Stimulated activated CD4-positive, alpha-beta T cell treated with anti-CD3 and anti-CD28 coated beads, Interleukin-4, amount 100 ng/mL, for 1 hour (primary cell): Measurements from ENCODE around the gene KRT28.

ENCODE experiments used
- DNase-seq: peaks from one replicate; pipeline ENCODE4 v3.0.0-alpha.2; 2020

Gene KRT28, protein sequence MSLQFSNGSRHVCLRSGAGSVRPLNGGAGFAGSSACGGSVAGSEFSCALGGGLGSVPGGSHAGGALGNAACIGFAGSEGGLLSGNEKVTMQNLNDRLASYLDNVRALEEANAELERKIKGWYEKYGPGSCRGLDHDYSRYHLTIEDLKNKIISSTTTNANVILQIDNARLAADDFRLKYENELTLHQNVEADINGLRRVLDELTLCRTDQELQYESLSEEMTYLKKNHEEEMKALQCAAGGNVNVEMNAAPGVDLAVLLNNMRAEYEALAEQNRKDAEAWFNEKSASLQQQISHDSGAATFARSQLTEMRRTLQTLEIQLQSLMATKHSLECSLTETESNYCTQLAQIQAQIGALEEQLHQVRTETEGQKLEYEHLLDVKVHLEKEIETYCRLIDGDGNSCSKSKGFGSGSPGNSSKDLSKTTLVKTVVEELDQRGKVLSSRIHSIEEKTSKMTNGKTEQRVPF

DNA sequence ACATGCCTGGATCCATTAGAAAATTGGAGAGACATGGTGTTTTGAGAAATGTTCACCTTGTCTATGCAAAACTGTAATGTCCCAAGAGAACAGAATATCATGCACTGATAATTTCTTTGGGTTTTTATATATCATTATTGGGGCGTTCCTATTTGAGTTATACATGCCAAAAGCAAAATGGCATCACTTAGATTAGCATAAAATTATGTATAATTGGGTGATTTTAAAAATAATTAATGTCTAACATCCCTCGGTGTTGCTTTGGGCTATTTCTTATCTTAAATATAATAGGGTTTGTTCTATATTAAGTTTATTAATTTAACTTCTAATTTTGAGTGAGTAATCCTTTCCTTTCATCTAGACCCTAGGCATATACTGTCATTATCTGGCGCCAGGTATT is at the start of gene KRT28:
Gene KRT28 (minus strand): TSS at position 101 of the 400 bp plus-strand sequence. CDS start 66 bp downstream, at position 35.
- no peak for DNase-seq

DNA sequence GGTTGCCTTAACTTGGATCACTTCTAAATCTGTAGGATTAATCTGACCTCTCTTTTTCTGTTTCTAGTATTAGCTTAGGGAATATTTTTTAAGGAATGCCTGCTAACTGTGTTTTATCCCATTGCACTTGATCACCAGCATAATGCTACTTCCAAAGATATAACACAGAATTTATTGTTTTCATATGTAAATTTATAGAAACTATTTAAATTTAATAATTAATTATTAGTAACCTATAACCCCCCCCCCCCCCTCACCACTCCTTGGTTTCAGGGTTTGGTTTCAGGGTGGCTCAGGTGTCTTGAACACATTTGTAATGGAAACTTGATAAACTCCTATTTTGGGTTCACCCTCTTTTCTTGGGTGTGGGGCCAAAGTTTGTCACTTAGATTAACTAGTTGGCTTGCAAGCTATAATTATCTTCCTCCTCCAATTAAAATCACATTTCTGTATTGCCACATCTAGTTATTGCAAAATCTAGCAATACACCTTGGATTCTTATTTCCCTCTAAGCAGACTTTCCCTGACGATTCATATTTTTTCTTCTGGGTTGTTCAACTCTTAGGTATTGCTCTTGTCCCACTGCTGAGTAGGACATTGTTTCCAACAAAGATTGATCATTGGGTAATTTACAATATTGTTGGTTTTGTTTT is 49.0 kb upstream of the KRT28 start:
- DNase-seq: no peak

DNA sequence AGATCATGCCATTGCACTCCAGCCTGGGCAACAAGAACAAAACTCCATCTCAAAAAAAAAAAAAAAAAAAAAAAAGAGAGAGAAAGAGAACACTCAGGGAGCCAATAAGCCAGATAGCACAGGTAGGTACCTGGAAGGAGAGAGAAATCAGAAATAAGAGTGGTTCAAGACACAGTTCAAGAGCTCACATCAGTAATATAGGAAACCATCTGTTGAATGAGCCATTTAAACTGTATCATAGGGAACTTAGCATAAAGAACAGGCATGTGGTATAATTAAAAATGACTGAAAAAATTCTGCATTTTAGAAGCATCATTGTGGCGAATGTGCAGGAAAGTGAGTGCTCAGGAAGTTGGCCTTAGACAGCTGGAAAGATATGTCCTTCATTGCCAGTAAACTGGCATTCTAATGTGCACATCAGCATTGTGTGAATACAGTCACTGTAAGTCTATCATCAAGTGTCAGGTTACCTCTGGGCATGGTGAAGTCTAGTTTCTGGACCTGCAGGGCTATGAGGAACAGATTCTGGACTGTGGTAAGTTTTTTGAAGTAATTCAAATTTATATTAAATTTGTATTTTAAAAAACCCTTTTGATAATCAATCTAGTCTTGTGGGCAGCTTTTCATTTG is 46.9 kb upstream of the KRT28 start:
- no peak for DNase-seq

DNA sequence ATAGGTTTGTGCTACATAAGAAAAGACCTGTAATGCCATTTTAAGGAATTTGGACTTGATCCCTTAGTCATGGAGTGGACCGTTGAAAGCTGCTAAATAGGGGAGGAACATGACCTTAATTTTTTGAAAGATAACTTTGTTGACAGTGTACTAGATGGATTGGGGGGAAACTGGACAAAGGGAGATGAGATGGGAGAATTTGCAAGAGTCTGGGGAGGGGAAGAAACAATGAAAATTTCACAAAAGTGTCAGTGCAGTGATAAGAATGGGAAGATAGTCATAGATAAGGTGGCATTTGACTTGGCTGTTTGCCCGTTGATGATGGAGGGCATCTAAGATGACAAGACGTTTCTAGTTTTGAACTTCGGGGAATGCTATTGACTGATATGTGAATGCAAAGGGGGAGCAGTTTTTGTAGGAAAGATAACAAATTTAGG is 44.9 kb upstream of the KRT28 start:
- no peak for DNase-seq

DNA sequence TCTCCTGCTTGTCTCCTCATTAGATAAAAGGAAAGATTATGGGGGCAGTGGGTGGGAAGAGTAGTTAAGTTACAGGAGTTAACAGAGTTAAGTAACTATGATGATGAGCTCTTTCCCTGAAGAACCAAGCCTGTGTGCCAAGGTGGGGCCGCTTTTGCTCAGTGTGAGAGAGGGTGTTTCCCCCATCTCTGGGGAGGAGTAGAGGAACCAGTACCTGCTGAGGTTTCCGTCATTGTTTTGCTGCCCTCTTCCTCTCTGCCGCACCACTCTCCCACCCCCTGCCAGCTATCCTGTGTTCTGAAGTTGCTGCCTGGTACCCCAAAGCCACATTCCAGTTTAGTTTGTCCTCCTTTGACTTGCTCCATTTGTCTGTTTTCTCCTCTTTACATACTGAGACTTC is 43.5 kb upstream of the KRT28 start:
- DNase-seq: no peak

DNA sequence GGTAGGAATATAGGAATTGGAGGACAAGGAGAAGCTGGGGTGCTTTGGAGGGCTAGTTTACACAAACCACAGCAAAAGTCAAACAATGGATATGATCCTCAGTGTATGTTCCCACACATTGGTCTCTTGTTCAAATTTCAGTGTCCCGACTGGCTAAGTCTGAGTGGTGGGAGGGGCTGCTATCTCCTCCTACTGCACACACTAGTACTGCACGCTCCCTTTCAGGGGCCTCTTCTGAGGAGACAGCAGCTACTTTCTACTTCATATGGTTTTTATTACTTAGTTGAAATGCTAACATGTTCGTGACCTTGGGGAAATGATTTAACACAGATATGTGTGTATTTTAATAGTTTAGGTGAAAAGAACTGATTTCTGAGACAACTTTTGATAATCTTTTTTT is 41.5 kb upstream of the KRT28 start:
- DNase-seq: no peak

DNA sequence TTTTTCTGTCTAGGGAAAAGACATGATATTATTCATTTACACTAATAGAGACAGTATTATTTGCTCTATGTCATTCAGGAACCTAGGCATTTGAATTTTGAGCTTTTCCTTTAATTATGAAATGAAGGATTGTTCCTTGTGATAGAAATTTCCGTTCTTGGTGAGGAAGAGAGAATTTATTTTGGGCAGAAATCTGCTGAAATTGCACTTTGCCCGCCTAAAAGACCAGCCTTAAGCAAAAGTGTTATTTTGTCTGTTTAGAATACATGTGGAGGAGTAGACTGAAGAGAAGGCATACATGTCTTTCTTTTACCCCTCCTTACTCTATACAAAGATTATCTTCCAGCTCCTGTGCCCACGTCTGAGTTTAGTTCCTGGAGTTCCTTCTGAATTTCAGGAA is 39.4 kb upstream of the KRT28 start:
- DNase-seq: no peak

DNA sequence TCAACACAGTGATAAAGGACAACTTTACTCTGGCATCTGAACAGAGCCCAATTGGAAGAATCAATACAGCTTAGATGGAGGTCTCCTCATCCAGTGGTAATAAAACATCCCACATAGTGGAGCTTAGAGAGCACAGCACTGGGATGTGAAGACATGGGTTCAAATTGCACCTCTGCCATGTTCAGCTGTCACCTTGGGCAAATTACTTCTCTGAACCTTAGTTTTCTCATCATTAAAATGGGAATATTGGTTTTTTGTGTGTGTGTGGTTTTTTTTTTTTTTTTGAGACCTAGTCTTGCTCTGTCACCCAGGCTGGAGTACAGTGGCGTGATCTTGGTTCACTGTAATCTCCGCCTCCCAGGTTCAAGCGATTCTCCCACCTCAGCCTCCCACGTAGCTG is 36.3 kb upstream of the KRT28 start:
- DNase-seq: no peak

DNA sequence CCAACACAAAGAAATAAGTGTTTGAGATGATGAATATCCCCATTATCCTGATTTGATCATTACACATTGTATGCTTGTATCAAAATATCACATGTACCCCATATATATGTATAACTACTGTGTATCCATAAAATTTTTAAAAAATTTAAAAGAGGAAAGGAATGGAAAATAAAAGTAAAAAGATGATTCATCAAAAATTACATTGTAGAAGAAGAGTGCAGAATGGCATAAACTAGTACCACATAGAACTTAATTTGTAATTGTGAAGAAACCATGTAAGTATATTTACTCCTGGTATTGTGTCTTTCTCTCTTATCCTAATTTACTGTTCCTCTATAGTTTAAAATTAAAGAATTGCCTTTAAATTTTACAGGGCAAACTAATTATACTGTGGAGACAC is 34.1 kb upstream of the KRT28 start:
- no peak for DNase-seq

DNA sequence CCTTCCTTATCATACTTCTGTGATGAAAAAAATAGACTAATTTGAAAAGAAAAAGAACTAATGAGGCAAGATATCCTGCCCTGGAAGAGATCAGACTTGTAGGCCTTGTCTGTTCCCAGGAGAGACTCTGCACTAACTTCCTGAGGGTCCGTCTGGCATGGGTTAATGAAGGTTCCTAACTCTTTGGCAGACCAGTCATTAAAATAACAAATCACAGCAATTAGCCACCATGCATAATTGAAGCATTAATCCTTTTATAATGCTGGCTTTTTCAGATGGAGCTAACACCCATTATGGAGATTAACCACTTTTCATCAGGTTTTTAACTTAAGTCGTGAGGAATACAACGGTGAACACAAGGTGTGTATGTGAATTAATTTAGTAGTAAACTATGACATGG is 33.1 kb upstream of the KRT28 start:
- no peak for DNase-seq

DNA sequence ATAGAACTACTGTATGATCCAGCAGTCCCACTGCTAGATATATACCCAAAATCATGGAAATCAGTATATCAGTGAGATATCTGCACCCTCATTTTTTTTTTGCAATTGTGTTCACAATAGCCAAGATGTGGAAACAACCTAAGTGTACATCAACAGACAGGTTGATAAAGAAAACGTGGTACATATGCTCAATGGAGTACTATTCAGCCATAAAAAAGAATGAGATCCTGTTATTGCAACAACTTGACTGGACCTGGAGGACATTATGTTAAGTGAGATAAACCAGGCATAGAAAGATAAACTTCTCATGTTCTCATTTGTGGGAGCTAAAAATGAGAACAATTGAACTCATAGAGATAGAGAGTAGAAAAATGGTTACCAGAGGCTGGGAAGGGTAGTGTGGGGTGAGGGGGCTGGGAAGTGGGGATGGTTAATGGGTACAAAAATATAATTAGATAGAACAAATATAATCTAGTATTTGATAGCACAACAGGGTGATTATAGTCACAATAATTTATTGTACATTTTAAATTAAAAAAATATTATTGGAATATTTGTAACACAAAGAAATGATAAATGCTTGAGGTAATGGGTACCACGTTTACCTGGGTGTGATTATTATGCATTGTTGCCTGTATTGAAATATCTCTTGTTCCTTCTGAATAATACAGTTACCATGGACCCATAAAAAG is 30.5 kb upstream of the KRT28 start:
- DNase-seq: no peak

DNA sequence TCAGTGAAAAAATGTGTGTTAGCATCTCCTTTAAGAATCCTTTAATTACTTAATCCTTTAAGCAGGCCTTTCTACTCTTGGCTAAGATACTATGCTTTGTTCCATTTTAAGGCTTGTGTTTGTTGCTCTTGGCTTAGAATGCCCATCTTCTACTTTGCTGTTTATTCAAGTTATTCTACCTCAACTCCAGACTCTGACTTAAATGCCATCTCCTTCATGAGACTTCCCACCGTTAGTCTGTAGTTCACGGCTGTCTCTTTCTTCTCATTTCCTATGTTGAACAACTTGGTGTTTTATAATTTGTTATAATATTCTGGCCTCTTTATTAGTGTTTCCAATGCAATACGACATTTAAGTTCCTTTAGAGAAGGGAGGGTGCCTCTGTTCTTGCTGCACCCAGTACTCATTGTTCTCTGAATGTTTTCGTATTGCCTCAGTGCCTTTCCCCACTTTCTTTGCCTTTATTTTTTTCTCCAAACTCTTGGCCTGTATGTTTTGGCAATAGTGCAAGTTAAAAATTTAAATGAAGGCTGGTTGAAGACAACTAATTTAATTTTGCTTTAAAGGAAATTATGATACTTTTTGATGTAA is 28.8 kb upstream of the KRT28 start:
- no peak for DNase-seq

DNA sequence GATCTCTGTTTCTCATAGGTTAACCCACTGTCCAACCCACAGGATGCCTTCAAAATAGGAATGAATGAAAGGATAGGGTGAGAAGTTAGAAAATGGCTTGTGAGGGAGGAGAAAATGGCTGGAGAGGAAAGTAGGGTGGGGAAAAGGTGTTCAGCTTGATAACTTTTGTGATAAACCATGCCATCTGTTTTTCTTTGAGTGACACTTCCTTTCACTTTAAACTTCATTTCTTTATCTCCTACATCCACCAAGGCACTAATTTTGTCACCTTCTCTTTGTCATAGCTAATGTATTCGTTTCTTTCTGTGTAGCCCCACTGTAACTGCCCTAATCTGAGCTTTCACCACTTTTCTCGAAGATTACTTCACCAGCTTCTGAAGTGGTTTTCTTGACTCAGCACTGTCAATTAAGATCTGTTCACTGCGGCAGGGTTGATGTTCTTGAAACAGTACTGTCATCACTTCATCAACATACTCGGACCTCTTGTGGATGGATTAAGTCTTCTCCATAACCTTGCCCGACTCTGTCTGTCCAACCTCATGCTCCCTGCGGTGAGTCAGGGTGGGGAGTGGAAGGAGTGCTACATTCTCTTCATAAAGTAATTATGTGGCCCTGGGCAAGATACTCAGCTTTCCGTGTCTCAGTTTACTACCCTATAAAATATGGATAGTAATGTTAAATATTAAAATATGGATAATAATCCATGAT is 28.1 kb upstream of the KRT28 start:
- no peak for DNase-seq

DNA sequence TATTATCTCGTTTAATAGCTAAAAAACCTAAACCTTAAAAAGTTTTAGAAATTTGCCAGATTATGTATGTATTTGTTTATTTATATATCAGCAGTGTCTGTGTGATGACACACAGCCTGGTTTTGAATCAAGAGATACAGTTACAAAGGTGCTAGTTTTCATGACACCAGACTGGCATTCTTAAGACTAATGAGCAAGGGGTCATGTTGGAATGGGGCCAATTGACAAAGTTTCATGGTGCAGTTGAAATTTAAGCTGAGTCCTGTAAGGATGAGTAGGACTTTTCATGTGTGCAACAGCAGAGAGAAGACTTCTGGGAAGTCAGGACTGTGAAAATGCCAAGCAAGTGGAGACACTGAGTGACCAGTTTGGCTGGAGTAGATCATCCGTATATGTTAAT is 25.8 kb upstream of the KRT28 start:
- DNase-seq: no peak

DNA sequence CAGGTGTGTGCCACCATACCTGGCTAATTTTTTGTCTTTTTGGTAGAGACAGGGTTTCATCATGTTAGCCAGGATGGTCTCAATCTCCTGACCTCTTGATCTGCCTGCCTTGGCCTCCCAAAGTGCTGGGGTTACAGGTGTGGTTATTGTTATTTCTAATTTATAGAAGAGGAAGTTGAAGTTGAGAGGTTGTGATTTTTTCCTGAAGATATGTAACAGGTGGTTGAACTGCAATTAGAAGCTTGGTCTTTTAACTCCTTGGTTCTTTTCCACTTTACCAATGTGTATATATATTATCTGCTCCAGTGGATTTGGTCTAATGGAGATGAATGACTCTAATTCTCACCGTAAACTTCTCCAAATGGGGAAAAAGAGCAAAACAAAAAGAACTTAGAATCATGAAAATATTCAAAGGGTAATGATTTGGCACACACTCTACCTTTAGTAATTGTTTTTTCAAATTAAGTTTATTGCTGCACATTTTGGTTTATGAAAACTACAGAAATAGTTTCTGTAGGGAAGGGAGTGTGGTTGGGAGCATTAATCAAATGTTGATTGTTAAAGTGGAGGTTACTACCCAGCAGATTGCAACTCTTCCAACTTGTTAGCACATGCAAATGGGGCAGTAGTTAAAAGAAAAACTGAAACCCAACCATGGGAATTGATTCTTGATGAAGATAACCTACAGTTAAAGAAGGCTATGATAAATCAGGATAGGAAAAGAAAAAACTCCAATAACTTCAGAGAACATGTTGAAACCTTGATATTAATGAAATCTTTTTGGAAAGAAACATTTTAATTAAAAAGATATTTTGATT is 24.5 kb upstream of the KRT28 start:
- DNase-seq: no peak

DNA sequence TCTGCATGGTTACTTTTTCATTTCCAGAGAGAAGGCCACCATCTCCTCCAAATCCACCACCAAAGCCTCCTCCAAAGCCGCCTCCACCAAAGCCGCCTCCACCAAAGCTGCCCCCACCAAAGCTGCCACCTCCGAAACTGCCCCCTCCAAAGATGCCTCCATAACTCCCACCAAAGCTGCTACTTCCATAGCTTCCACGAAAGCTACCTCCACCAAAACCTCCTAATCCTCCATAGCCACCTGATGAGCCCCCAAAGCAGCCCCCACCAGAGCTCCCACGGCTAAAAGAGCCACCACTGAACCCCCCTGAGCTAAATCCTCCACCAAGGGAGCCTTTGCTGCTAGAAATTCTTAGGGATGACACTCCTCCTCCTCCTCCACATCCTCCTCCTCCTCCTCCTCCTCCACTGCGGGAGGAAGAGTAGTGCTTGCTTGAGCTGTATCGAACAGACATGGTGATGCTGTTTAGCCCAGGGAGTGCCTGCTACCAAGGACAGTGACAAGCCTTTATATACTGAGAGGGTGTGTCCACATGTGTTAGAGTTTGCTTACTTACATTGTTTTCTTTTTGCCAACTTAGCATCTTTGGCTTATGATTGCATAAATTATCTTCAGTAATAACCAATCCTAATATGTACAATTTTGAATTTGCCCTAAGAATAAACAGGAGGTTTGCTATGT is 22.5 kb upstream of the KRT28 start, which contains the start of gene KRT10:
Gene KRT10 (minus strand): TSS at position 483 of the 681 bp plus-strand sequence. CDS start 29 bp downstream, at position 454.
- no peak for DNase-seq

DNA sequence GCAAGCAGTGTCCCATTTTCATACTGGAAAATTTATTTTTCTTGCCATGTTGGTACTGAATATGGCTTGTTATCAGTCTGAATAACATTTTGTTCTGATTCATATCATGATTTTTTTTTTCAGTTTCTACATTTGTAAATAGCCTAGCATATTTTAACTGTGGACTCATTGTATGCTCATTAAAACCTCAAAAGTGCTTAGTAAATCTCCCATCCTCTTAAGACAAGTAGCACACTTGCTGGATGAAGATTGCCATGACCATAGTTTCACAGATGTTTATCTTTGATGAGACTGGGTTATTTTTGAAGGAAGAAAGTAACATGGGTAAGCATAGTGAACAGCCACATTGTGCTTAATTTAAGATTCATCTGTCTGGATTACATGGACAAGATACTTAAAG is 21.8 kb upstream of the KRT28 start:
- DNase-seq: no peak

DNA sequence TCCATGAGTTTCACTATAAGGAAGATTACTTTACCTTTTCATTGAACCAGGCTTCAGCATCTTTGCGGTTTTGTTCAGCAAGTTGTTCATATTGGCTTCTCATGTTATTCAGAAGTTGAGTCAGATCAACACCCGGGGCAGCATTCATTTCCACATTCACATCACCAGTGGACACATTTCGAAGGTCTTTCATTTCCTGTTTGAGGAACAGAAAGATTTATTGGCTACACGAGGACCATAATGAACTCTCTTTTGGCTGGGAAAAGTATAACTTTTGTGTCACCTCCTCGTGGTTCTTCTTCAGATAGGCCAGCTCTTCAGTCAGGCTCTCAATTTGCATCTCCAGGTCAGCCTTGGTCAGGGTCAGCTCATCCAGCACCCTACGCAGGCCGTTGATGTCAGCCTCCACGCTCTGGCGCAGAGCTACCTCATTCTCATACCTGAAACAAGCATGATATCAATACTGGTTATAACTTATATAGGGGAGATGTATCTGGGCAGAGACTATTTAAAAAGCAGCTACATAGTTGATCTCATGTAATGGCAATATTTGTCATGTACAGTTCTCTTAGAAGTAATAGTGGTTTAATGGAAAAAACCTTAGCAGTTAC is 20.6 kb upstream of the KRT28 start:
- no peak for DNase-seq

DNA sequence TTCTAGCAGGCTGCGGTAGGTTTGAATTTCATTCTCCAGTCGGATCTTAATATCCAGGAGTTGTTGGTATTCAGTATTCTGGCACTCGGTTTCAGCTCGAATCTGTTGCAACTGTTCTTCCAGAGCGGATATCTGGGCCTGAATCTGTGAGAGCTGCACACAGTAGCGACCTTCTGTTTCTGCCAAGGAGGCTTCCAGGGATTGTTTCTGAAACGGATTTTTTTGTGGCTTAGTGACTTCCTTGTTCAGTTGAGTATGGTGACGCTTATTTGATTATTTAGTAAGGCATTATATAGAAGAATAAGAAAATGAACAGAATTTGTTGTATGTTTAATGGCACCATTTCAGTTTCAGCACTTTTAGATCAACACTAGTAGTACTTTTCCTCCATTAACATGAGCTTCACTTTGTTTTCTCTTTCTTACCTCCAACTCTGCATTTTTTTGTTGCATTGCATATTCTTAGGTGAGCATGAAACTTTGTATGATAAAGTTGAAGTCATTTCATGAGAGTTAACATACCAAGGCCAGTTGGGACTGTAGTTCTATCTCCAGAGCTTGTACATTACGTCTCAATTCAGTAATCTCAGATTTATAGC is 19.9 kb upstream of the KRT28 start:
- DNase-seq: no peak
